Trophoblast cell (in vitro differentiated cells and primary cell): ENCODE data around the gene PRDX6.
"Not testable (repeated sequence)": the region's sequence is repeated elsewhere in the genome, so short reads cannot be mapped to it uniquely, and the experiment has no call there.

Experiments
- DNase-seq, 2 donors: peaks; one replicate each; pipeline ENCODE4 v3.0.0-alpha.2; 2016
- H2AFZ ChIP-seq: 2 replicates; pipeline ENCODE4 v1.6.1; 2013; ENCODE audit warnings: low read length, moderate library complexity, mild to moderate bottlenecking; ENCODE audit not compliant: insufficient read depth, poor library complexity
- H2AK5ac ChIP-seq: 2 replicates; pipeline ENCODE4 v1.6.1; 2013; ENCODE audit warnings: mild to moderate bottlenecking, low read length
- H2BK120ac ChIP-seq: 2 replicates; pipeline ENCODE4 v1.6.1; 2013; ENCODE audit warnings: low read length, mild to moderate bottlenecking, moderate library complexity; ENCODE audit not compliant: insufficient read depth, poor library complexity
- H2BK12ac ChIP-seq: 2 replicates; pipeline ENCODE4 v1.6.1; 2013; ENCODE audit warnings: mild to moderate bottlenecking, low read length, moderate library complexity
- H2BK5ac ChIP-seq: 2 replicates; pipeline ENCODE4 v1.6.1; 2013; ENCODE audit warnings: low read length, low read depth, moderate library complexity, mild to moderate bottlenecking; ENCODE audit not compliant: poor library complexity
- H3K14ac ChIP-seq: 2 replicates; pipeline ENCODE4 v1.6.1; 2013; ENCODE audit warnings: mild to moderate bottlenecking, low read length
- H3K18ac ChIP-seq: 2 replicates; pipeline ENCODE4 v1.6.1; 2013; ENCODE audit warnings: mild to moderate bottlenecking, low read length
- H3K23ac ChIP-seq: 2 replicates; pipeline ENCODE4 v1.6.1; 2013; ENCODE audit warnings: low read length
- H3K27ac ChIP-seq: 2 replicates; pipeline ENCODE4 v1.5.1; 2013; ENCODE audit warnings: low read depth, mild to moderate bottlenecking, inconsistent platforms, low read length, moderate library complexity
- H3K27me3 ChIP-seq: 2 replicates; pipeline ENCODE4 v1.6.1; 2013; ENCODE audit warnings: inconsistent platforms, mild to moderate bottlenecking, low read length, moderate library complexity; ENCODE audit not compliant: insufficient read depth
- H3K36me3 ChIP-seq, 2 experiments: 1 replicate in 1 of 2; 2 replicates in 1 of 2; pipeline ENCODE4 v1.6.1; 2013; ENCODE audit warnings: low read length in 2 of 2, mild to moderate bottlenecking in 2 of 2, moderate library complexity in 1 of 2; ENCODE audit not compliant: insufficient read depth in 2 of 2, control insufficient read depth in 1 of 2
- H3K4ac ChIP-seq: 2 replicates; pipeline ENCODE4 v1.6.1; 2013; ENCODE audit warnings: low read depth, mild to moderate bottlenecking, low read length, moderate library complexity
- H3K4me1 ChIP-seq, 2 experiments: 1 replicate in 1 of 2; 2 replicates in 1 of 2; pipeline ENCODE4 v1.6.1; 2013; ENCODE audit warnings: low read length in 2 of 2, mild to moderate bottlenecking in 2 of 2, moderate library complexity in 1 of 2; ENCODE audit not compliant: insufficient read depth in 2 of 2, control insufficient read depth in 1 of 2
- H3K4me2 ChIP-seq: 2 replicates; pipeline ENCODE4 v1.6.1; 2013; ENCODE audit warnings: inconsistent platforms, mild to moderate bottlenecking, low read length, moderate library complexity
- H3K4me3 ChIP-seq: 2 replicates; pipeline ENCODE4 v1.5.1; 2013; ENCODE audit warnings: mild to moderate bottlenecking, low read depth, low read length, inconsistent platforms
- H3K79me1 ChIP-seq: one replicate; pipeline ENCODE4 v1.6.1; 2013; ENCODE audit warnings: low read length
- H3K79me2 ChIP-seq: 2 replicates; pipeline ENCODE4 v1.6.1; 2013; ENCODE audit warnings: low read length, mild to moderate bottlenecking; ENCODE audit not compliant: control insufficient read depth, insufficient read depth, poor library complexity
- H3K9ac ChIP-seq: 2 replicates; pipeline ENCODE4 v1.6.1; 2013; ENCODE audit warnings: mild to moderate bottlenecking, low read length
- H3K9me3 ChIP-seq: 2 replicates; pipeline ENCODE4 v1.6.1; 2013; ENCODE audit warnings: low read depth, mild to moderate bottlenecking, control low read depth, inconsistent platforms, low read length; ENCODE audit not compliant: insufficient read depth
- H4K12ac ChIP-seq: 2 replicates; pipeline ENCODE4 v1.6.1; 2013; ENCODE audit warnings: low read depth, mild to moderate bottlenecking, low read length, moderate library complexity
- H4K8ac ChIP-seq: 2 replicates; pipeline ENCODE4 v1.6.1; 2013; ENCODE audit warnings: low read depth, mild to moderate bottlenecking, low read length, moderate library complexity
- H4K91ac ChIP-seq: one replicate; pipeline ENCODE4 v1.6.1; 2013; ENCODE audit warnings: low read depth, mild to moderate bottlenecking, low read length, moderate library complexity
- WGBS: extraction: QIAGEN DNeasy Blood & Tissue Kit; methylation state at CpG from one replicate; pipeline ENCODE4 v1.1.7; 2013; ENCODE audit warnings: missing lambda C conversion rate; ENCODE audit not compliant: insufficient read length, insufficient coverage; ENCODE audit errors: extremely low coverage; 5-methylcytosine and 5-hydroxymethylcytosine counted together

Gene PRDX6

DNA sequence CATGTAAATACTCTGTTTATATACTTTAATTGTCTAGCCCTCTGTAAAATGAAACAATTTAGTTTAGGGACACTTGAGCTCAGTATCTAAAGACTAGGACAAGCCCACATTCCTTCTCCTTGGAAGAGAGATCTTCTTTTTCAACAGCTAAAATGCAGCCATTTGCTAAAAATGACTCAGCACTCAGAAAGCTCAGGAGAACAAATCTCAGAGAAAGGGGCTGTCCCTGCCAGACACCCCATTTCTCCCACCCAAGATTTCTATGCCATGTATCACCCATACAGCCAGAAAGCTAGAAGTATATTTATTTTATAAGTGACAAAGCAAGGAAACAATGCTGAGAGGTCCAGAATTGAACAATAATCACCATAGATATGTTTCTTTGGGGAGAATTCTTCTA is 23.2 kb upstream of the PRDX6 start:
- Histone ChIP-seq H3K9ac (no peak overlapping the region), H3K27ac (no peak overlapping the region), H2AK5ac (no peak overlapping the region), H4K8ac (no peak overlapping the region), H4K91ac (no peak overlapping the region), H3K9me3 (no peaks in the 10 kb centered on the region), H3K36me3 (no peaks in the 10 kb centered on the region), H3K4me3 (no peak overlapping the region), H3K14ac (no peak overlapping the region), H4K12ac (no peak overlapping the region), H3K79me1 (no peaks in the 10 kb centered on the region), H2BK12ac (no peak overlapping the region), H3K23ac (no peak overlapping the region), H2BK120ac (no peak overlapping the region), H2AFZ (no peak overlapping the region), H3K4me2 (no peak overlapping the region), H3K4me1 (peaks cover 0 to 2% of the 10 kb centered on the region in 2 experiments), H3K4ac (no peak overlapping the region), H3K79me2 (no peaks in the 10 kb centered on the region), H2BK5ac (peak overlapping the region; percentile 21), H3K27me3 (no peaks in the 10 kb centered on the region), H3K18ac (no peak overlapping the region)
- DNase-seq: no peak

DNA sequence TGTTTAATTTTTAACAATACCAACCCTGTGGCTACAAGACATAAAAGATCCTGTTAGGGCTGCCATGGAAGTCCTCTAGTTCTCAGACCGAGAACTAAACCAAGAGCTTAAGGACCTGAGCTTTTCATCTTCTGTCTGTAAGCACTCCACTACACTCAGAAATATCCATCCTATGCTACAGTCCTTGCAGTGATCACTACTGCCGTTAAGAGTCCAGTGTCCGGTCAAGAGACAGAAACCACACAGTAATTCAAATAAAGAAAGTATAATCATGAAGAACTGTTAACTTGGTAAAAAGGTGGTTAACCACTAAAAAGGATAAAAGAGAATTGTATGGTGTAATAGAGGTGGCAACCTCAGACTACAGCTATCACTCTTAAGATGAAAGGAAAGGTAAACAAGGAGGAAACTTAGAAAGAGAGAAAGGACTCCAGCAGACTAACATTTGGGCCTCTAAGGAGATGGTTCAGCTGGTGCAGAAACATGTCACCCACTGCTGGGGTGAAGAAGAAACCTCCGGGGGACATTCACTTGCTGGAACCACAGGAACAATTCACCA is 22.1 kb upstream of the PRDX6 start:
- Histone ChIP-seq H3K23ac (no peak overlapping the region), H4K91ac (no peak overlapping the region), H4K8ac (no peak overlapping the region), H3K4me3 (no peak overlapping the region), H3K79me2 (no peaks in the 10 kb centered on the region), H3K4me2 (no peak overlapping the region), H3K9ac (no peak overlapping the region), H3K4ac (no peak overlapping the region), H2BK12ac (no peak overlapping the region), H3K36me3 (peaks cover 3 to 5% of the 10 kb centered on the region in 2 experiments), H2BK5ac (no peak overlapping the region), H2BK120ac (no peak overlapping the region), H2AK5ac (no peak overlapping the region), H3K18ac (no peak overlapping the region), H2AFZ (no peak overlapping the region), H3K79me1 (no peaks in the 10 kb centered on the region), H3K9me3 (no peaks in the 10 kb centered on the region), H4K12ac (no peak overlapping the region), H3K14ac (no peak overlapping the region), H3K27ac (no peak overlapping the region), H3K4me1 (no peaks in the 10 kb centered on the region), H3K27me3 (no peaks in the 10 kb centered on the region)
- DNase-seq: no peak
- no CpG with 5 or more reads among the region's 4 CpGs for WGBS

DNA sequence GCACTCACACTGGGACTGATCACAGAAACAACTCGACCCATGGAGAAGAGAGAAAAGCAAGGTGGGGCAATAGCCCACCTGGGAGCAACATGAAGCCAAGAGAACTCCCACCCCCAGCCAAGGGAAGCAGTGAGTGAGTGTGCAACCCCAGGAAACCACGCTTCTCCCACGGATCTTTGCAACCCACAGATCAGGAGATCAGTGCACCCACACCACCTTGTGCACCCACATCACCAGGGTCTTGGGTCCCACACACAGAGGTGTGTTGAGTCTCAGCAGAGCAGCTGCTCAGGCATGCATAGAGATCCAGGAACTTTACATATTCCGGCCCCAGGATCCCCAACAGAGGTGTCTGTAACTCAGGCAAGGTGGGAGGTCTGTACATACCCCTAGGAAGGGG is 17.2 kb upstream of the PRDX6 start:
- H3K36me3 ChIP-seq: peaks cover 10 to 13% of the 10 kb centered on the region in 2 experiments
- no peak overlapping the region for H2BK12ac ChIP-seq
- no peak overlapping the region for H3K27ac ChIP-seq
- no peak overlapping the region for H3K18ac ChIP-seq
- no peak overlapping the region for H4K12ac ChIP-seq
- no peak overlapping the region for H3K4me2 ChIP-seq
- H3K27me3 ChIP-seq: no peaks in the 10 kb centered on the region
- no peaks in the 10 kb centered on the region for H3K9me3 ChIP-seq
- no peak overlapping the region for H3K23ac ChIP-seq
- H4K91ac ChIP-seq: no peak overlapping the region
- no peak for DNase-seq
- no peak overlapping the region for H2AK5ac ChIP-seq
- no peak overlapping the region for H4K8ac ChIP-seq
- no peak overlapping the region for H2BK5ac ChIP-seq
- H3K4me1 ChIP-seq: peaks cover 6% of the 10 kb centered on the region in 2 experiments
- no peak overlapping the region for H3K4ac ChIP-seq
- no peak overlapping the region for H2AFZ ChIP-seq
- no peak overlapping the region for H3K4me3 ChIP-seq
- H3K79me1 ChIP-seq: no peaks in the 10 kb centered on the region
- H3K79me2 ChIP-seq: no peaks in the 10 kb centered on the region
- WGBS: no CpG with 5 or more reads among the region's 4 CpGs
- no peak overlapping the region for H3K9ac ChIP-seq
- H2BK120ac ChIP-seq: no peak overlapping the region
- no peak overlapping the region for H3K14ac ChIP-seq

DNA sequence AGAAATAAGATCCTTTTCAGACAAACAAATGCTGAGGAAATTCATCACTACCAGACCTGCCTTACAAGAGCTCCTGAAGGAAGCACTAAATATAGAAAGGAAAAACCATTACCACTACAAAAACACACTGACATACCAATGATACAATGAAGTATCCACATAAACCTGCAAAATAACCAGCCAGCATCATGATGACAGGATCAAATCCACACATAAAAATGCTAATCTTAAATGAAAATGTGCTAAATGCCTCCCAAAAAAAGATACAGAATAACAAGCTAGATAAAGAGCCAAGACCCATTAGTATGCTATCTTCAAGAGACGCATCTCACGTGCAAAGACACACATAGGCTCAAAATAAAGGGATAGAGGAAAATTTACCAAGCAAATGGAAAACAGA is 14.5 kb upstream of the PRDX6 start:
- H4K91ac ChIP-seq, H3K9me3 ChIP-seq, H2BK120ac ChIP-seq, H4K12ac ChIP-seq, H3K4me3 ChIP-seq, H3K23ac ChIP-seq, H3K14ac ChIP-seq, H3K79me1 ChIP-seq, H3K4ac ChIP-seq, H3K27ac ChIP-seq, H2AFZ ChIP-seq, H3K18ac ChIP-seq, DNase-seq, H3K27me3 ChIP-seq, H3K4me1 ChIP-seq, H3K79me2 ChIP-seq, H3K9ac ChIP-seq, H2BK12ac ChIP-seq, H3K4me2 ChIP-seq, H2AK5ac ChIP-seq, H2BK5ac ChIP-seq, H4K8ac ChIP-seq: not testable (repeated sequence)
- no CpG with 5 or more reads among the region's 2 CpGs for WGBS
- peaks cover 10 to 13% of the 10 kb centered on the region in 2 experiments for H3K36me3 ChIP-seq
